Stomach (tissue), 4 donors: ENCODE results near the gene LACTB.

Experiments
- EP300 ChIP-seq: sonication (generic); formaldehyde crosslinking; IDR thresholded peaks from one replicate; pipeline ENCODE4 v1.6.1; 2017; ENCODE audit warnings: antibody characterized with exemption
- POLR2A ChIP-seq, 4 donors: fragments of 450-650 bp; IDR thresholded peaks; one replicate each; pipeline ENCODE4 v1.6.1; 2016; ENCODE audit warnings: antibody characterized with exemption in 4 of 4, control low read depth in 2 of 4, mild to moderate bottlenecking in 1 of 4, moderate library complexity in 1 of 4
- POLR2AphosphoS5 ChIP-seq, 3 donors: sonication (generic); formaldehyde crosslinking; IDR thresholded peaks; one replicate each; pipeline ENCODE4 v1.6.1; 2016; ENCODE audit warnings: antibody characterized with exemption in 3 of 3
- TF ChIP-seq, protein P1 (sequence below), 7 experiments: fragments of 450-650 bp in 4 of 7; fragments of 200-600 bp in 3 of 7; sonication (generic) in 3 of 7; IDR thresholded peaks; one replicate each; pipeline ENCODE4 v1.5.1; 2016 to 2019; ENCODE audit warnings: antibody characterized with exemption in 7 of 7, control low read depth in 2 of 7, mild to moderate bottlenecking in 1 of 7

DNA sequence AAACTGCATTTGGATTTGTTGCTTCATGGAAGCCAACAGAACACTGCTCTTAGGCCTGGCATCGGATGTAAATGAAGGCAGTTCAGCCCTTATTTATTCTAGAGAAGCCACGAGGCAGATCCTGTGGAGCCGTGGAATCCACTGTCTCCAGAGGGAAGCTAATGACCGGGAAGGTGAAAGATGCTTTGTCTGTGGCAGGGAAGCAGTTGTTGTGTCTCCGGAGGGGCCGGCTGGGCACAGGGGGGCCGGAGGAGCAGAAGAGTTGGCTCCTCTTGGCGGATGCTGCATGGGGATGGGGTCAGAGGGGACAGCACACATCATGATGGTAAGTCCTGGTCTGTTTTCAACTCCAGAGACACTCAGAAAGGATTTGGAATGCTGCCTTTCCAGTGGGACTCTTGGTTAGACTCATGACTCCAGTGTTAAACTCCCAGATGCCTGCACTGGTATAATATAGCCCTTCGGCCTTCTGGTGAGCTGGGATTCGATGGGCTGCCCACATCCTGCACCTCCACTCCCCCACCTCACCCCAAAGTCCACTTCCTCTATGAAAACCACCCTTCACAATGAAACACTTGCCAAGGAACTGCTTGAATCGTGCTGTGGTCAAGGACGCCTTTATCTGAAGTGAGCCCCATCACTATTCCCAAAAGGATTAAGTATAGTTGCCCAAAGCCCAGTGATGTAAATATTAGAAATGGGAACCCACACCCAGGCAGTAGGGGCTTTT is 45.5 kb upstream of the LACTB start:
- TF ChIP-seq POLR2AphosphoS5 (IDR thresholded peaks at IDR 0.05) (no peak), EP300 (no peak), POLR2A (IDR thresholded peaks at IDR 0.05) (no peak)
- TF ChIP-seq, protein P1, sequence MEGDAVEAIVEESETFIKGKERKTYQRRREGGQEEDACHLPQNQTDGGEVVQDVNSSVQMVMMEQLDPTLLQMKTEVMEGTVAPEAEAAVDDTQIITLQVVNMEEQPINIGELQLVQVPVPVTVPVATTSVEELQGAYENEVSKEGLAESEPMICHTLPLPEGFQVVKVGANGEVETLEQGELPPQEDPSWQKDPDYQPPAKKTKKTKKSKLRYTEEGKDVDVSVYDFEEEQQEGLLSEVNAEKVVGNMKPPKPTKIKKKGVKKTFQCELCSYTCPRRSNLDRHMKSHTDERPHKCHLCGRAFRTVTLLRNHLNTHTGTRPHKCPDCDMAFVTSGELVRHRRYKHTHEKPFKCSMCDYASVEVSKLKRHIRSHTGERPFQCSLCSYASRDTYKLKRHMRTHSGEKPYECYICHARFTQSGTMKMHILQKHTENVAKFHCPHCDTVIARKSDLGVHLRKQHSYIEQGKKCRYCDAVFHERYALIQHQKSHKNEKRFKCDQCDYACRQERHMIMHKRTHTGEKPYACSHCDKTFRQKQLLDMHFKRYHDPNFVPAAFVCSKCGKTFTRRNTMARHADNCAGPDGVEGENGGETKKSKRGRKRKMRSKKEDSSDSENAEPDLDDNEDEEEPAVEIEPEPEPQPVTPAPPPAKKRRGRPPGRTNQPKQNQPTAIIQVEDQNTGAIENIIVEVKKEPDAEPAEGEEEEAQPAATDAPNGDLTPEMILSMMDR (IDR thresholded peaks at IDR 0.05): no peak
